Hepatocyte (in vitro differentiated cells): ENCODE data around the gene HPCAL1. TPM values are rescaled to one million over a fixed set of nuclear protein-coding genes. Genes with fewer than 3 reads are reported as not detected.

Source experiments
- DNase-seq: peaks from one replicate; pipeline ENCODE4 v3.0.0-alpha.2; 2016; ENCODE audit warnings: low spot score
- H2AFZ ChIP-seq: fragments of 200-600 bp; sonication (generic); 2 replicates; pipeline ENCODE4 v1.6.0; 2016; ENCODE audit warnings: antibody characterized with exemption, mild to moderate bottlenecking
- H3K27ac ChIP-seq: fragments of 200-600 bp; sonication (generic); 2 replicates; pipeline ENCODE4 v1.5.1; 2016; ENCODE audit warnings: mild to moderate bottlenecking
- H3K27me3 ChIP-seq: fragments of 200-600 bp; sonication (generic); 2 replicates; pipeline ENCODE4 v1.6.1; 2016
- H3K36me3 ChIP-seq: fragments of 200-600 bp; sonication (generic); replicated peaks from 2 replicates; pipeline ENCODE4 v1.5.1; 2016; ENCODE audit warnings: low read depth; ENCODE audit not compliant: insufficient read depth
- H3K4me1 ChIP-seq: fragments of 200-600 bp; sonication (generic); 2 replicates; pipeline ENCODE4 v1.5.1; 2016; ENCODE audit warnings: mild to moderate bottlenecking, moderate library complexity; ENCODE audit not compliant: insufficient read depth
- H3K4me2 ChIP-seq: fragments of 200-600 bp; sonication (generic); 2 replicates; pipeline ENCODE4 v1.6.0; 2016
- H3K4me3 ChIP-seq: fragments of 200-600 bp; sonication (generic); 2 replicates; pipeline ENCODE4 v1.5.1; 2016; ENCODE audit warnings: mild to moderate bottlenecking
- H3K79me2 ChIP-seq: fragments of 200-600 bp; sonication (generic); 2 replicates; pipeline ENCODE4 v1.6.0; 2017; ENCODE audit warnings: mild to moderate bottlenecking
- H3K9me2 ChIP-seq: fragments of 200-600 bp; sonication (generic); replicated peaks from 2 replicates; pipeline ENCODE4 v1.6.0; 2017; ENCODE audit warnings: mild to moderate bottlenecking; ENCODE audit not compliant: insufficient read depth
- H3K9me3 ChIP-seq: fragments of 200-600 bp; sonication (generic); 2 replicates; pipeline ENCODE4 v1.5.1; 2016; ENCODE audit warnings: low read depth, mild to moderate bottlenecking
- H4K20me1 ChIP-seq: fragments of 200-600 bp; sonication (generic); 2 replicates; pipeline ENCODE4 v1.6.0; 2016; ENCODE audit warnings: mild to moderate bottlenecking; ENCODE audit not compliant: insufficient read depth, poor library complexity, severe bottlenecking
- EZH2 ChIP-seq: fragments of 200-600 bp; sonication (generic); IDR thresholded peaks from 2 replicates; pipeline ENCODE4 v1.6.1; 2016; ENCODE audit warnings: antibody characterized with exemption, mild to moderate bottlenecking, borderline replicate concordance
- EZH2phosphoT487 ChIP-seq: fragments of 200-600 bp; sonication (generic); IDR thresholded peaks from one replicate; pipeline ENCODE4 v1.6.1; 2018; ENCODE audit warnings: antibody characterized with exemption, mild to moderate bottlenecking, low read depth, moderate library complexity; ENCODE audit not compliant: unreplicated experiment, severe bottlenecking
- WGBS: methylation state at CpG from one replicate; pipeline ENCODE4 v1.1.6; 2016; ENCODE audit warnings: low lambda C conversion rate; ENCODE audit errors: missing lambda C conversion rate; 5-methylcytosine and 5-hydroxymethylcytosine counted together
- polyA plus RNA-seq: library from polyadenylated mRNA; unstranded; fragments of >200 nt; fragmentation: Nextera tagmentation; extraction: Ambion mirVana; gene quantifications from 2 replicates; pipeline ENCODE4 v1.2.1, GENCODE V29; 2016
- total RNA-seq: library from RNA; depleted of rRNA; stranded (reverse); fragments of >200 nt; gene quantifications from 2 replicates; pipeline ENCODE4 v1.2.3, GENCODE V29; 2014
- TF ChIP-seq, protein P1 (sequence below): fragments of 200-600 bp; sonication (generic); IDR thresholded peaks from 2 replicates; pipeline ENCODE4 v1.5.1; 2016; ENCODE audit warnings: antibody characterized with exemption, mild to moderate bottlenecking; ENCODE audit not compliant: poor library complexity

HPCAL1 gene
- total and polyA plus RNA-seq, 2 experiments from 2014 or later, result 22.5 to 39.1 TPM

GRCh38 chr2:10348891-10349290 lies 46.2 kb downstream of the HPCAL1 start:
- Histone ChIP-seq H3K4me2 (no peak overlapping the region), H3K9me3 (no peaks in the 10 kb centered on the region), H3K4me1 (no peaks in the 10 kb centered on the region), H3K4me3 (no peak overlapping the region), H3K27me3 (no peaks in the 10 kb centered on the region), H3K9me2 (no peaks in the 10 kb centered on the region), H4K20me1 (no peaks in the 10 kb centered on the region), H3K27ac (no peak overlapping the region), H2AFZ (no peak overlapping the region), H3K79me2 (peaks cover 31% of the 10 kb centered on the region), H3K36me3 (no peaks in the 10 kb centered on the region)
- TF ChIP-seq EZH2 (no peak), EZH2phosphoT487 (no peak)
- TF ChIP-seq, protein P1, sequence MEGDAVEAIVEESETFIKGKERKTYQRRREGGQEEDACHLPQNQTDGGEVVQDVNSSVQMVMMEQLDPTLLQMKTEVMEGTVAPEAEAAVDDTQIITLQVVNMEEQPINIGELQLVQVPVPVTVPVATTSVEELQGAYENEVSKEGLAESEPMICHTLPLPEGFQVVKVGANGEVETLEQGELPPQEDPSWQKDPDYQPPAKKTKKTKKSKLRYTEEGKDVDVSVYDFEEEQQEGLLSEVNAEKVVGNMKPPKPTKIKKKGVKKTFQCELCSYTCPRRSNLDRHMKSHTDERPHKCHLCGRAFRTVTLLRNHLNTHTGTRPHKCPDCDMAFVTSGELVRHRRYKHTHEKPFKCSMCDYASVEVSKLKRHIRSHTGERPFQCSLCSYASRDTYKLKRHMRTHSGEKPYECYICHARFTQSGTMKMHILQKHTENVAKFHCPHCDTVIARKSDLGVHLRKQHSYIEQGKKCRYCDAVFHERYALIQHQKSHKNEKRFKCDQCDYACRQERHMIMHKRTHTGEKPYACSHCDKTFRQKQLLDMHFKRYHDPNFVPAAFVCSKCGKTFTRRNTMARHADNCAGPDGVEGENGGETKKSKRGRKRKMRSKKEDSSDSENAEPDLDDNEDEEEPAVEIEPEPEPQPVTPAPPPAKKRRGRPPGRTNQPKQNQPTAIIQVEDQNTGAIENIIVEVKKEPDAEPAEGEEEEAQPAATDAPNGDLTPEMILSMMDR, result no peak
- DNase-seq, result no peak
- WGBS, result 84% methylated on average over 7 of the region's 7 CpGs

DNA sequence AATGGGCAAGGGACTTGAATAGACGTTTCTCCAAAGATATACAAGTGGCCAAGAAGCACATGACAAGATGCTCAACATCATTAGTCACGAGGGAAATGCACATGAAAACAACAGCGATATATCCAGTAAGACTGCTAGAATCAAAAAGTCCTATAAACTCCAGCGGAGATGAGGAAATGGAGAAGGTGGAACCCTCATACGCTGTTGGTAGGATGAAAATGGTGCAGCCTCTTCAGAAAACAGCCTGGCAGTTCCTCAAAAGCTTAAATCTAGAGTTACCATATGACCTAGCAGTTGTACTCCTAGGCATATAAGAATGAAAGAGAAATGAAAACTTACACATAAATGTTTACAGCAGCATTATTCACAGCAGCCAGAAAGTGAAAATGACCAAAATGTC lies 48.1 kb downstream of the HPCAL1 start:
- Histone ChIP-seq H3K4me3 (no peak overlapping the region), H3K9me3 (no peaks in the 10 kb centered on the region), H3K27ac (no peak overlapping the region), H3K9me2 (no peaks in the 10 kb centered on the region), H3K4me1 (no peaks in the 10 kb centered on the region), H3K4me2 (no peak overlapping the region), H2AFZ (no peak overlapping the region), H3K79me2 (peaks cover 22% of the 10 kb centered on the region), H3K27me3 (no peaks in the 10 kb centered on the region), H3K36me3 (no peaks in the 10 kb centered on the region), H4K20me1 (no peaks in the 10 kb centered on the region)
- DNase-seq, result no peak
- WGBS, result 80% methylated on average over 5 of the region's 5 CpGs
- TF ChIP-seq EZH2 (no peak), EZH2phosphoT487 (no peak)
- TF ChIP-seq, protein P1, result no peak

- H3K79me2 ChIP-seq, result peaks cover 13% of the 10 kb centered on the region
- H3K36me3 ChIP-seq, result no peaks in the 10 kb centered on the region
- no peaks in the 10 kb centered on the region for H3K4me1 ChIP-seq
- no peak overlapping the region for H3K4me3 ChIP-seq
- no peak overlapping the region for H2AFZ ChIP-seq
- H3K9me2 ChIP-seq, result no peaks in the 10 kb centered on the region
- TF ChIP-seq EZH2 (no peak), EZH2phosphoT487 (no peak)
- TF ChIP-seq, protein P1, result no peak
- 90% methylated on average over 5 of the region's 5 CpGs for WGBS
- peaks cover 2% of the 10 kb centered on the region for H4K20me1 ChIP-seq
- no peaks in the 10 kb centered on the region for H3K9me3 ChIP-seq
- no peak overlapping the region for H3K4me2 ChIP-seq
- H3K27ac ChIP-seq, result no peak overlapping the region
- no peaks in the 10 kb centered on the region for H3K27me3 ChIP-seq
- no peak for DNase-seq
These were observed 49.7 kb downstream of the HPCAL1 start for GRCh38 chr2:10352361-10352760.

GRCh38 chr2:10352972-10353371 lies 50.3 kb downstream of the HPCAL1 start:
- Histone ChIP-seq H3K79me2 (peaks cover 7% of the 10 kb centered on the region), H3K9me2 (no peaks in the 10 kb centered on the region)
- TF ChIP-seq EZH2phosphoT487, result no peak
- TF ChIP-seq, protein P1, result no peak
- TF ChIP-seq EZH2, result no peak

More at GRCh38 chr2:10352972-10353371, 50.3 kb downstream of the HPCAL1 start:
- Histone ChIP-seq H3K9me3 (no peaks in the 10 kb centered on the region), H2AFZ (no peak overlapping the region), H3K4me3 (no peak overlapping the region), H3K4me1 (no peaks in the 10 kb centered on the region), H3K4me2 (no peak overlapping the region), H3K27me3 (no peaks in the 10 kb centered on the region), H3K36me3 (no peaks in the 10 kb centered on the region), H3K27ac (no peak overlapping the region), H4K20me1 (peaks cover 6% of the 10 kb centered on the region)
- WGBS, result 98% methylated on average over 7 of the region's 7 CpGs
- no peak for DNase-seq
